K562 (cell line): ENCODE results near the gene PLAAT3.

ENCODE experiments used
- E2F3 ChIP-seq: fragments of 250-450 bp; sonication (Bioruptor Pico); IDR thresholded peaks from 2 replicates; pipeline ENCODE4 v1.4.0; 2020; ENCODE audit warnings: mild to moderate bottlenecking
- ZNF124 ChIP-seq: sonication (generic); formaldehyde crosslinking; IDR thresholded peaks from 2 replicates; pipeline ENCODE4 v1.8.1; 2022; ENCODE audit warnings: missing genetic modification reagents

DNA sequence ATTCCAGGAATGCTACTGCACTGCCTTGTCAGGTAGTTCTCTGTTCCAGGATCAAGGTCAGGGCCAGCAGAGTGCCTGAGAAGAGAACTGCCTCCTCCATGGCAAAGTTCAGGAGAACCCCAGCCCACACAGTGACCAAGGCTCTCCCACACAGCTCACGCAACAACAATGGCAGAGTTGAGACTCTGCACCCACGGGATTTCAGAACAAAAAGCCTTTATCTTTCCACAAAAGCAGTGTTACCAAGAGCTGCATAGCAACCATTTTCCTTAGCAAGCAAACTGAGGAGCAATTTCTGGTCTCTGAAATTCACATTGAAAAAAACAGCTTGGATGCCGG lies 11.1 kb downstream of the PLAAT3 start:
- no peak for TF ChIP-seq E2F3 (CRISPR knock-in tag)
- no peak for TF ChIP-seq ZNF124 (CRISPR knock-in tag)
